Esophagus squamous epithelium (tissue), 5 donors: ENCODE results near the gene MX2. TPM values are rescaled to one million over a fixed set of nuclear protein-coding genes. Genes with fewer than 3 reads are reported as not detected.

Experiments
- DNase-seq: peaks from one replicate; lab custom pipeline; 2025; lab: John Stamatoyannopoulos, UW
- H3K27ac ChIP-seq, 4 donors: fragments of 200-600 bp; sonication (generic); one replicate each; pipeline ENCODE4 v1.5.1; 2016 to 2019; ENCODE audit warnings: mild to moderate bottlenecking in 1 of 4
- H3K27me3 ChIP-seq, 4 donors: fragments of 200-600 bp; sonication (generic); 1 replicate in 3 of 4; 2 replicates in 1 of 4; pipeline versions ENCODE4 v1.5.1 to v1.6.0; 2017 to 2021; ENCODE audit warnings: antibody characterized with exemption in 1 of 4
- H3K36me3 ChIP-seq, 3 donors: fragments of 200-600 bp; sonication (generic); one replicate each; pipeline ENCODE4 v1.5.1; 2016 to 2019
- H3K4me1 ChIP-seq, 3 donors: fragments of 200-600 bp; sonication (generic); one replicate each; pipeline ENCODE4 v1.5.1; 2017 to 2019
- H3K4me3 ChIP-seq, 4 donors: fragments of 200-600 bp; sonication (generic); 1 replicate in 3 of 4; 2 replicates in 1 of 4; pipeline ENCODE4 v1.5.1; 2016 to 2019; ENCODE audit warnings: mild to moderate bottlenecking in 2 of 4, moderate library complexity in 1 of 4
- H3K9me3 ChIP-seq, 3 donors: fragments of 200-600 bp; sonication (generic); one replicate each; pipeline ENCODE4 v1.5.1; 2016 to 2019
- POLR2A ChIP-seq, 4 donors: fragments of 450-650 bp; IDR thresholded peaks; one replicate each; pipeline ENCODE4 v1.6.1; 2017; ENCODE audit warnings: antibody characterized with exemption in 4 of 4, mild to moderate bottlenecking in 4 of 4, moderate library complexity in 3 of 4
- WGBS, 2 donors: methylation state at CpG; one replicate each; pipeline ENCODE4 v1.1.5; 2018; 5-methylcytosine and 5-hydroxymethylcytosine counted together
- intact Hi-C: fragments of 100-400 bp; cut with DNase I; formaldehyde crosslinking; loops from one replicate; pipeline ENCODE4 v1.15.0; 2022
- total RNA-seq, 4 donors: library from RNA; depleted of rRNA; stranded (reverse); fragments of >200 nt; gene quantifications; one replicate each; pipeline ENCODE4 v1.1.0, GENCODE V29; 2016
- TF ChIP-seq, protein P1 (sequence below), 6 experiments: fragments of 450-650 bp in 4 of 6; fragments of 200-600 bp in 2 of 6; sonication (generic) in 2 of 6; IDR thresholded peaks; one replicate each; pipeline ENCODE4 v1.5.1; 2016 to 2019; ENCODE audit warnings: antibody characterized with exemption in 6 of 6, mild to moderate bottlenecking in 4 of 6, moderate library complexity in 4 of 6
- donor health status: DM: yes; HTN: yes; CAD: no.

Gene MX2
- total RNA-seq, 4 donors from 2014 or later: 4.3 to 23.5 (median 8.5) TPM

GRCh38 chr21:41366522-41367151 lies 4.8 kb downstream of the MX2 start:
- TF ChIP-seq POLR2A (IDR thresholded peaks at IDR 0.05): no peak
- TF ChIP-seq, protein P1, sequence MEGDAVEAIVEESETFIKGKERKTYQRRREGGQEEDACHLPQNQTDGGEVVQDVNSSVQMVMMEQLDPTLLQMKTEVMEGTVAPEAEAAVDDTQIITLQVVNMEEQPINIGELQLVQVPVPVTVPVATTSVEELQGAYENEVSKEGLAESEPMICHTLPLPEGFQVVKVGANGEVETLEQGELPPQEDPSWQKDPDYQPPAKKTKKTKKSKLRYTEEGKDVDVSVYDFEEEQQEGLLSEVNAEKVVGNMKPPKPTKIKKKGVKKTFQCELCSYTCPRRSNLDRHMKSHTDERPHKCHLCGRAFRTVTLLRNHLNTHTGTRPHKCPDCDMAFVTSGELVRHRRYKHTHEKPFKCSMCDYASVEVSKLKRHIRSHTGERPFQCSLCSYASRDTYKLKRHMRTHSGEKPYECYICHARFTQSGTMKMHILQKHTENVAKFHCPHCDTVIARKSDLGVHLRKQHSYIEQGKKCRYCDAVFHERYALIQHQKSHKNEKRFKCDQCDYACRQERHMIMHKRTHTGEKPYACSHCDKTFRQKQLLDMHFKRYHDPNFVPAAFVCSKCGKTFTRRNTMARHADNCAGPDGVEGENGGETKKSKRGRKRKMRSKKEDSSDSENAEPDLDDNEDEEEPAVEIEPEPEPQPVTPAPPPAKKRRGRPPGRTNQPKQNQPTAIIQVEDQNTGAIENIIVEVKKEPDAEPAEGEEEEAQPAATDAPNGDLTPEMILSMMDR (IDR thresholded peaks at IDR 0.05): no peak
- peak overlapping the region; percentile 19 to 70 (median 45) for H3K27ac ChIP-seq
- H3K27me3 ChIP-seq: peaks cover 0 to 8% (median 0%) of the 10 kb centered on the region in 4 donors
- intact Hi-C loops: no loop called here
- H3K9me3 ChIP-seq: no peaks in the 10 kb centered on the region
- H3K4me1 ChIP-seq: peaks cover 28 to 96% (median 31%) of the 10 kb centered on the region in 3 donors
- no peaks in the 10 kb centered on the region for H3K36me3 ChIP-seq
- H3K4me3 ChIP-seq: no peak overlapping the region
- 66 to 73% methylated on average over 11 to 12 of the region's 12 CpGs for WGBS, 2 donors
- DNase-seq: no peak

DNA sequence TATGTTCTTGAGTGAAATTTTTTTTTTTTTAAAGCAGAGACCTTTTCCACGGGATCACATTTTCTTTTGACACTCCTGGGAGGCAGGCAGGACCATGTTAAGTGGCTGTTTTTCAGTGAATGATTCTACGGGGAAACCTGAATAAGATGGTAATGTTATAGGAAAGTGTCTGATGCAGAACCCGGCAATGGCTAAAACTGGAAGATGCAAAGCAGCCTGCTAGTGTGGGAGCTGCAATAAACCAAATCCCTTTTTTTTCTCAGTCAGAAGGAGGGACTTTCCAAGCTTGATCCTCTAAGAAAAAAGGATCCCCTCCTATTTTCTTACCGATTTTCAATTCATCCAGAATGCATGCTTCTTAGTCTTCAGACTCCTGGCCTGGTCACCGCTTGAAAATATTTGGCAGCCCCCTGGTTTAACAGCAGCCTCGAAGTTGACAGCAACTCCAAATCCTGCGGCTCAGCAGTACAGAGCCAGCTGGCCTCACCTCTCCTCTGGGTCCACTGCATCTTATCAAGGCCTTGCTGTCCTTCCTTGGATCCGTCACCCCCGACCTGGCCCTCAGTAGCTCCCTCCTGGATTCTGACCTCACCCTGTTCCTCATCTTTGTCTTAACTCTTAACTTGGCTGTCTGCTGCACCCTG lies 5.6 kb downstream of the MX2 start:
- WGBS, 2 donors: 64 to 66% methylated on average over 9 of the region's 9 CpGs
- intact Hi-C loops: no loop called here
- Histone ChIP-seq H3K27ac (peak overlapping the region in 3 of 4 donors; percentile 19 to 70 (median 66)), H3K4me1 (peaks cover 26 to 89% (median 28%) of the 10 kb centered on the region in 3 donors), H3K9me3 (no peaks in the 10 kb centered on the region), H3K4me3 (no peak overlapping the region), H3K36me3 (no peaks in the 10 kb centered on the region), H3K27me3 (peaks cover 0 to 8% (median 0%) of the 10 kb centered on the region in 4 donors)
- no peak for TF ChIP-seq POLR2A (IDR thresholded peaks at IDR 0.05)
- no peak for DNase-seq

- TF ChIP-seq, protein P1 (IDR thresholded peaks at IDR 0.05): no peak
- TF ChIP-seq POLR2A (IDR thresholded peaks at IDR 0.05): no peak
- Histone ChIP-seq H3K27ac (peak overlapping the region in 1 of 4 donors; percentile 70), H3K36me3 (no peaks in the 10 kb centered on the region), H3K9me3 (no peaks in the 10 kb centered on the region), H3K27me3 (peaks cover 0 to 8% (median 0%) of the 10 kb centered on the region in 4 donors), H3K4me1 (peaks cover 19 to 82% (median 28%) of the 10 kb centered on the region in 3 donors), H3K4me3 (no peak overlapping the region)
- 83 to 85% methylated on average over 8 to 13 of the region's 15 CpGs for WGBS, 2 donors
- intact Hi-C loops: no loop called here
- DNase-seq: peak; percentile 6
Measured at GRCh38 chr21:41367945-41368734, 6.3 kb downstream of the MX2 start.

GRCh38 chr21:41368735-41369104 lies 6.9 kb downstream of the MX2 start:
- TF ChIP-seq POLR2A (IDR thresholded peaks at IDR 0.05): no peak
- TF ChIP-seq, protein P1 (IDR thresholded peaks at IDR 0.05): no peak
- H3K27me3 ChIP-seq: peaks cover 0 to 8% (median 0%) of the 10 kb centered on the region in 4 donors
- H3K4me3 ChIP-seq: peak overlapping the region in 2 of 4 donors; percentile 48 to 58
- H3K4me1 ChIP-seq: peaks cover 13 to 76% (median 25%) of the 10 kb centered on the region in 3 donors
- intact Hi-C loops: no loop called here
- no peak for DNase-seq
- no peaks in the 10 kb centered on the region for H3K36me3 ChIP-seq
- peak overlapping the region; percentile 15 to 69 (median 50) for H3K27ac ChIP-seq
- 62 to 78% methylated on average over 3 to 4 of the region's 4 CpGs for WGBS, 2 donors
- H3K9me3 ChIP-seq: no peaks in the 10 kb centered on the region

- WGBS, 2 donors: 14 to 22% methylated on average over 7 to 8 of the region's 29 CpGs
- intact Hi-C loops: no loop called here
- peak overlapping the region; percentile 15 to 69 (median 50) for H3K27ac ChIP-seq
- peak overlapping the region; percentile 8 to 58 (median 36) for H3K4me3 ChIP-seq
- no peak for DNase-seq
- peaks cover 9 to 70% (median 19%) of the 10 kb centered on the region in 3 donors for H3K4me1 ChIP-seq
- H3K36me3 ChIP-seq: no peaks in the 10 kb centered on the region
- no peaks in the 10 kb centered on the region for H3K9me3 ChIP-seq
- no peak for TF ChIP-seq POLR2A (IDR thresholded peaks at IDR 0.05)
- TF ChIP-seq, protein P1 (IDR thresholded peaks at IDR 0.05): peak in 1 of 6 experiments; percentile 25
- peaks cover 0 to 8% (median 0%) of the 10 kb centered on the region in 4 donors for H3K27me3 ChIP-seq
Measured at GRCh38 chr21:41369105-41369919, 7.5 kb downstream of the MX2 start.
